SK-MEL-5 (cell line): Measurements from ENCODE around the gene SLC4A1. TPM values are rescaled to one million over a fixed set of nuclear protein-coding genes. Genes with fewer than 3 reads are reported as not detected.
"Not testable (repeated sequence)": the region's sequence is repeated elsewhere in the genome, so short reads cannot be mapped to it uniquely, and the experiment has no call there.

Experiments
- DNase-seq: peaks from one replicate; pipeline ENCODE4 v3.0.0-alpha.2; 2016; ENCODE audit warnings: low read depth, low spot score
- in situ Hi-C: cut with HindIII; loops from 2 replicates; pipeline ENCODE4 v1.10.0; 2016; ENCODE audit warnings: low sequenced_read_pairs, high pct_unique_total_duplicates, low pct_unique_long_range_greater_than_20kb
- total RNA-seq: library from RNA; depleted of rRNA; stranded (reverse); fragments of >200 nt; shearing (Covaris generic); gene quantifications from 2 replicates; pipeline ENCODE4 v1.2.3, GENCODE V29; 2014

Gene SLC4A1
- total RNA-seq, 1 experiment from 2014 or later, result 0.05 TPM

DNA sequence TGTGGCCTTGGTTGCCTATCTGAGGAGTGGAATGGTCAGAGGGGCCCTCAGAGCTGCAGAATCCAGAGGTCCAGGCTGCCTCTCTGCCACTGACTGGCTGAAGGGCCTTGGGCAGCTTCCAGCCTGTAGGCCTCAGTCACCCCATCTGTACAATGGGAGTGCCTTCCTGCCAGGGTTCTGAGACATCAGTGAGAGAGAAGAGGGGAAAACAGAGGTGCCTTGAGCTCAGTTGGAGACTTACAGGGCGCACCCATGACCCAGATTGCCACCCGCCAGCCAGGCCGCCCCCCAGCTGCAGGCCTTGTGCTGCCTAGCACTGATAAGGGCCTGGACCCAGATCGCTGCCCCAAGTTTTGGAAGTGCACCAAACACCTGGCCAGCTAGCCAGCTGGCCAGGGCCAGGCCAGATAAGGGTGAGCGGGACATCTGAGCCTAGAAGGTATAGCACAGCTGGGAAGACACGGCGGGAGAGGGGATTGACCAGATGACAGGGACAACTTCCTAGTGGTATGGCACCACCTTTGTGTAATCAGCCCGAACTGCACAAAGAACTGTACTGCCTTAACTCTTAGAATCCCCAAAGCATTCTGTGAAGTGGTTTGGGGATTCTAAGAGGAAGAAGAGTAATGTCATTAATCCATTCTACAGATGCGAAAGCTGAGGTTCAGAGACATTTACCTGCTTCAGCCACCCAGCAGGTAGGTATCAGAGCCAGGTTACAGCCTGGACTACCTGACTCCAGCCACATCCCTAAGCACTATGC lies 1.4 kb downstream of the SLC4A1 start:
- DNase-seq, result no peak
- in situ Hi-C loops, result no loop called here

DNA sequence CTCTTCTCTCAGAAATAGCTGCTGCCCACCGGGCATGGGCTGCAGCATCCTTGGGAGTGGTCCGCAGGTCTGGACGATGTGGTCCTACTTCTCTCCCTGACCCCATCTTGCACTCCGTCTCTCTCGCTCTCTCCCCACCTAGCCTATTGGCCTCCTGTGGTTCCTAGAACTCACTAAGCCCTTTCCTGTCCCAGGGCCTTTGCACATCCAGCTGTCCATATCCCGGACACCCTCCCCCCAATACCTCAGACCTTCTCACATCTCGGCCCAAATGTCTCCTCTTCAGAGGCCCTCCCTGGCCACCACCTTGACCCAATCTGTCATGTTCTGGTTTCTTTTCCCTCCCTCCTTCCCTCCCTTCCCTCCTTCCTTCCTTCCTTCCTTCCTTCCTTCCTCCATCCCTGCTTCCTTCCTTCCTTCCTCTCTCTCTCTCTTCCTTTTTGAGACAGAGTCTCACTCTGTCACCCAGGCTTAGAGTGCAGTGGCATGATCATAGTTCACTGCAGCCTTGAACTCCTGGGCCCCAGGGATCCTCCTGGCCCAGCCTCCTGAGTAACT lies 4.5 kb downstream of the SLC4A1 start:
- DNase-seq, result no peak
- in situ Hi-C loops, result no loop called here

DNA sequence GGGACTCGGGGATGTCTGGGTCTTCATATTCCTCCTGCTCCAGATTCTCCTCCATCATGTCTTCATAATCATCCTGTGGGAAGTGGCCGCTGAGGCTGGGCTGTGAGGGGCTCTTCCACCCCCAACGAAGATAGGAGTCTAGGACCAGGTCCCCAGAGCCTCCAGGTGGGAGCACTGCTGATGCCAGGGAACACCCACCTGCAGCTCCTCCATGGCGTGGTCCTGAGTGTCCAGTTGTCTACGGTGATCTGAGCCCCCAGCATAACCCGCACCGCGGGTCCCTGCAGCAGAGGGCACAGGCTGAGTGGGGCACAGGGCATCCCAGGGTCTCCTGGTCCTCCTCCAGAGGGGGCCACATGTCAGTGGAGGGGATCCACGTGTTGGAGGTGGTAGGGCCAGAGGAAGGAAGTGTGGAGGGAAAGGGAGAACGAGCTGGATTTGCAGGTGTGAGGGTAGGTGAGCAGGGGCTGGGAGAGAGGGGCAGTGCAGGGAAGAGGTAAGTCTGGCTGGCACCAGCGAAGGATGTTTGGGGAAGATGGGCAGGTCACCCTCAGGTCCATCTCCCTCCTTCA lies 5.2 kb downstream of the SLC4A1 start:
- in situ Hi-C loops, result no loop called here
- DNase-seq, result no peak

DNA sequence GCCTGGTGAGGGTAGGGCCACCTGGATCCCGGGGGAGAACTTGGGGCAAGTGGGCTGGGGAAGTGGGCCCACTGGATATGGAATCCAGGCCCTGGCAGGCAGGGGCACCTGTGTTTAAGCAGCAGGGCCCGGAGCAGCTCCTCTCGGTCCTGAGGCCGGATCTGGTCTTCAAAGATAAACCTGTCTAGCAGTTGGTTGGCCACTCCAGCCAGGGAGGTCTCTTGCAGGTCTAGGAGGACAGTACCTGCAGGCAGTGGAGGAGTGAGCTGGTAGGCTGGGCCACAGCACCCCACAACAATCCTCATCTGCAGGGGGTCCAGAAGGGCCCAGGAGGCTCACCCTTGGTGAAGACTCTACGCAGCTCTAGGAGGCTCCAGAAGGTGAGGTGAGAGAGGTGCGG lies 7.6 kb downstream of the SLC4A1 start:
- no peak for DNase-seq
- in situ Hi-C loops, result no loop called here

DNA sequence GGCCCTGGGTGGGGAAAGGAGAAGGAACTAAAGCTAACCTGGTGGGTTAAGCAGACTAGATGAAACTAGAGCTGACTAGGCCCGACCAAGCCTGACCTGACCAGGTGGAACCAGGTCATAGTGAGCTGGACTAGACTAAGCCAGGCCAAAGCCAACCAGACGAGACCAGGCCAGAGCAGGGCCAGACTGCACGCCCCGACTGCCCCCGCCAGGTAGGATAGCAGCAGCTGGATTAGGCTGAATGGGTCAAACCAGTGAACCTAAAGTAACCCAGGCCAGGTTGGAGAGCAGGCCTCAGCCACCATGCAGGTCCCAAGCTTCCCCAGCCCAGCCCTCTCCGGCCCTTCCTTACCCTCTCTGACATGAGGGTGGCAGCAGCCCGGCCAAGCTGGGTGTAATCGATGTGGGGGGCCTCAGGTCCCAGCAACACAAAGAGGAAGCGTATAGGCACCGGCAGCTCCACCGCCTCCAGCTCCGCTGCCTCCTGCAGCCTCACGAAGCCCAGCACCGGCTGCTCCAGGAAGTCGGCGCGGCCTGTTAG lies 9.1 kb downstream of the SLC4A1 start:
- DNase-seq, result no peak
- in situ Hi-C loops, result no loop called here

DNA sequence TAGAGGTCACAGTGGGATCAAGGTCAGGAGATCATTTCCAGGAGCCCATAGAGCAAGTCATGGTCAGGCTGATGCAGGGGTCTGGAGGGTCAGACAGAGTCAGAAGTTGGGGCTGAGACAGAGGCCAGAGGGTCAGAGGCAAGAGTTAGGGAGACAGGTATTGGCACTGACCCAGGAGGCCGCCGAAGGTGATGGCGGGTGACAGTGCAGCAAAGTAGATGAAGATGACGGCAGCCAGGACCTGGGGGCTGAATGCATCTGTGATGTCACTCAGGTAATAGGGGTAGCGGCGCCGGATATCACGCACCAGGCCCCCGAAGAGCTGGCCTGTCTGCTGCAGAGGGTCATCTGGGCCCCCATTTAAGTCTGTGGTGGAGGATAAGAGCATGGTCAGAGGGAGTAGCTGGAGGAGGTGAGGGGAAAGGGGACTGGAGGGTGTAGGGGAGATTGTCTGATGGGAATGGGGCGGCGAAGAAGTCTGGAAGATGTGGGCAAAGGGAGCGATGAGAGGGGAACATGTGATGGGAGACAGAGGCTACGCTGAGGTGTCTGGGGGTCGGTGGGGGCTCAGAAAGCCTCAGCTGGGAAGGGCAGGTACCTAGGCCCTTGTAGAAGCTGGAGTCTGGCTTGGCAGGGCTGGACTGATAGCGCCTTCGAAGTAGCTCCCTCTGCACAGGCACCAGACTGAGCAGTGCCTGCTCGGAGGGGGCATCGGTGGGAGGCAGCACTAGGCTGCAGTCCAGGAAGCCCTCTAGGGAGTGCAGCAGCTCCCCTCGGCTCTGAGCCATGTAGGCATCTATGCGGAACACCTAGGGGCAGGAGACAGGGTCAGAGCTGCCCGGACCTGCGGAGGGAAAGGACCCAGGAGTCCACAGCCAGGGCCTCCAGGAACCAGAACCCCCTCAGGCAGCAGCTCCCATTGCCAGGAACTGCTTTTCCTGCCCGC lies 9.8 kb downstream of the SLC4A1 start:
- no peak for DNase-seq

DNA sequence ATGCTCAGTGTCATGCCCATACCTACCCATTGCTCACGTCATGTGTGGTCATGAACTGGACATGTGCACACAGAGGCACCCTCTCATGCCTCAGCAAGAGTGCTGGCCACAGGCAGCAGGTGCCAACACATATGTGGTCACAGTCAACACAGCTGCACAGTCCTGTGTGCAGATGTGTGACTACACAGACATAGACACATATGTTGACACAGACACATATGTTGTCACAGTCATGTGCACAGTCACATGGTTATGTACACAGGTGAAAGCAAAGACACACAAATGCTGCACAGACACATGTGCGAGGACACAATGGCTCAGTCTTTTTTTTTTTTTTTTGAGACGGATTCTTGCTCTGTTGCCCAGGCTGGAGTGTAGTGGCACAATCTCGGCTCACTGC lies 11.3 kb downstream of the SLC4A1 start:
- in situ Hi-C loops, result no loop called here
- DNase-seq, result no peak

More for the DNA sequence above, 9.8 kb downstream of the SLC4A1 start:
- in situ Hi-C loops, result no loop called here

DNA sequence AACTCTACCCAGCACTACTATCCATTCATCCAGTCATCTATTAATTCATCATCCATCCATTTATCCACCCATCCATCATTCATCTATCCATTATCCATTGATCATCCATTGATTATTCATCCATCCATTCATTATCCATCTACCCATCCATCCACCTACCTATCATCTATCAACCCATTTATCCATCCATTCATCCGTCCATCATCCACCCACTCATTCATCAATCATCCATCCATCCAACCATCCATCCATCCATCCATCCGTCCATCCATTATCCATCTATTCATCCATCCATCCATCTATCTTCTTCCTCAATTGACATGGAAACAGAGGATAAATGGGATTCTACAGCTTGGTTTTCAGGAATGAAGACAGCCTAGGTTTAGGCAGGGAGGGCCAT lies 12.0 kb downstream of the SLC4A1 start:
- no peak for DNase-seq
- in situ Hi-C loops, result no loop called here

DNA sequence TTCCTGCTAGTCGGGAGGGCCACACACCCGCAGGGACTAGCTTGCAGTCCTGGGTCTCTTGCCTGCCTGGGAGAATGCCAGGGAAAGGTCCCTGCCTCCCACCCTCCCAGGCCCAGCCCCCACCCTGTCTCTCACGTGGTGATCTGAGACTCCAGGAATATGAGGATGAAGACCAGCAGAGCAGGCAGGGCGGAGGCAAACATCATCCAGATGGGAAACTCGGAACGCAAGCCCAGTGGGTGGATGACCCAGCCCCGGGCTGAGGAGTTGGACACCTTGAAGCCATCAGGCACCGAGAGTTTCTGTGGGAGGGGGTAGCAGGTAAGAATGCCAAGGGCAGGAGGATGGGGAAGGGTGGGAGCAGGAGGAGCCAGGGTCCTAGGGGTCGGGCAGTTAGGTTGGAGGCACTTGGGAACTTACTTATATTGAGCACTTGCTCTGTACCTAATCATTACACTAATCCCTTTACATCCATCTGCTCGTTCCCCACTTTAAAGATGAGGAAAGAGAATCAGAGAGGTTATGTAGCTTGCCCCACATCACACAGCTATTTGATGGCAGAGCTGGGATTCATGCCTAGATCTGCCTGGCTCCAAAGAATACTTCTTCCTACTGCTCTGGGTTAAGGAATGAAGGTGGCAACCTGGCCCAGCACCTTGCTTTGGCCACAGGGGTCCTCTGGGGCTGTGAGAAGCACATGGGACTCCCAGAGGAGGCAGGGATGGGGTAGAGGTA lies 13.4 kb downstream of the SLC4A1 start:
- no peak for DNase-seq
- in situ Hi-C loops, result no loop called here

DNA sequence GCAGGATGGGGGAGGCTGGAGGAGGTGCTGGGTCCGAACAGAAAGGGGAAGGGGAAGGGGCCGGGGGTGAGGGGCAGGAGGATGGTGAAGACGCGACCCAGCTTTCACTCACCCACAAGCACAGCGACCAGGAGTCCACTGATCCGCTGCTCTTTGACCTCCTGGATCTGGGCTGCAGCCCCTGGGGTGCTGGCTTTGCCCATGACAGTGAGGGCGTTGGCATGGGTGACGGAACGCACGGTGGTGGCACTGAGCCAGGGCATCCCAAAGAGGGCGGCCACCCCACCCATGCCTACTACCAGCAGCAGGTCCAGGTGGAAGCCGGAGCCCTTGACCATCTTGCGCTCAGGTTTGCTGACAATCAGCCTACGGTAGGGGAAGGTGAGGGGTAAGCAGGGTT lies 14.9 kb downstream of the SLC4A1 start:
- in situ Hi-C loops, result no loop called here
- DNase-seq, result no peak

DNA sequence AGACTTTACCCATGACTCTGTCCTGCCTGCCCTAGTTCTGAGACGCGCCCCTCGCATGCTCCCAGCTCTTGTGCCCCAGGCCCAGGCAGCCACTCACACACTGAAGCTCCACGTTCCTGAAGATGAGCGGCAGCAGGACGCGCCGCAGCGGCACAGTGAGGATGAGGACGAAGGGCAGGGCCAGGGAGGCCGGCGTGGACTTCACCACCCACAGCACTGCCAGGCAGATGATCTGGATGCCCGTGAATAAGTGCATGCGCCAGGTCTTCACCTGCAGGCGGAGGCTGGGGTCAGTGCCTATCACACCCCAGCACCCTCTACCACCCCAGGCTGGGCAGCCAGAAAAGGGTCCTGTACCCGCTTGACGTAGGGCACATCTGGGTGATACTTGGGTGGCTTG lies 16.9 kb downstream of the SLC4A1 start:
- no peak for DNase-seq
- in situ Hi-C loops, result no loop called here

DNA sequence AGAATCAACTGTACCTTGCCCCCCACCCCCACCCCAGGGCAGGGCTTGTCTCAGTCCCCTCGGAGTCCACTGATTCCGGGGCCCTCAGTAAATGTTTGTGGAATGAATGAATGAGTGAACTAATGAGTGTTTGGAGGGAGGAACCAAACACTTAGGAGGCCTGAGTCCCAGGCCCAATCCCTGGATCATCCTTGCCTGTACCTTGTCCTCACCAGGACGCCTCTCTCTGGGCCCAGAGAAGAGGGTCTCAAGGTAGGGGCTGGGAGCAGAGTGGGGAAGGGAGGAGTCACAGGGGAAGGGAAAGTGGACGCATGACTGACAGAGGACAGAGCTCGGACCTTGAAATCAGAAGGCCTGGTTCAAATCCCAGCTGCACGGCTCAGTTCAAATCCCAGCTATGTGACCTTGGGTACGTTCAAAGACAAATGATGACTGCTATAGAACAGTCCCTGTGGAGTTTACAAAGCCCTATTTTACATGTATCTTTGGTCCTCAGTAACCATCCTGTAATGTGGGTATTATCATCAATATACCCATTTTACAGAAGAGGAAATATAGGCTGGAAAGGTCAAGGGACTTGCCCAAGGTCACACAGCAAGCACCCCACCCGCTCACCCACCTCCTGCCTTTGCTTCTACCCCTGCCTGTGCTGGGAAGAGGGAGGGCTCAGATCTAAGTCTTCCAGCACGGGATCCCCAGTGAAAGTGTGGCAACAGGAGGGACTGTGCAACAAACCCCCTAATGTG lies 18.3 kb downstream of the SLC4A1 start:
- in situ Hi-C loops, result no loop called here
- no peak for DNase-seq

DNA sequence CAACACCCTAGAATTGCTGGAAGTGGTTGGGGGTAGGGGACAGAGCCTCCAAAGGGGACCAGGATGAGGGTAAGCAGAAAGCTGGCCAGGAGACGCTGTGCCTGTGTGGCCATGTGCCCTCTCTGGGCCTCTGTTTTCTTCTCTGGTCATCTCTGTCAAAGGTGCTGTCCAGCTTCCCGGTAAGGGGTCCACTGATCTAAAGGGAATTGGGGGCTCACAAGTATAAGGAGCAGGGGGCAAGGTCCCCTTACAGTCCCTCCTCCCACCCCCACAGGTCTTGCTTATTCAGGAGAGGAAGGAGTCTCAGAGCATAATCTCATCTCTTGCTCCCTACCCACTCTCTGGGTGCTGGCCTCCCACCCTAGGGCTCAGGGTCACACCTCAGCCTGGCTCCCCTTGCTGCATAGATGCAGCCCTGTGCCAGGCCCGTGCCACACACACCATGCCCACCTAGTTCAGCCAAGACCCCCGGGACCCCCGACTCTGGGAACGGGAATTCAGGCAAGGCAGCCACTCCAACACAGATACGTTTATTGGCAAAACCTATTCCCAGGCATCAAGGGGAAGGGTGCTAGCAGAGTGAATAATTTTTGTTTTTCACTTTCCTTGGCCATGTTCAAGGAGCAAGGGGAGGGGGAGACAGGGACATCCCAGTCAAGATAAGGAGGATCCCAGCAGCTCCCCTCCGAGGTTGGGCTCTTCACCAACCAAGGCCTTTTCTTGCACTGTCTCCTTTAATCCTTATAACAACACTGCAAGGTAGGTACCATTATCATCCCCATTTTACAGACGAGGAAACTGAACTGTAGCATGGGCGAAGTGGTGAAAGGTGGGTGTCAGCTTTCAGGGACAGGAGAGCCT lies 19.8 kb downstream of the SLC4A1 start:
- in situ Hi-C loops, result no loop called here
- DNase-seq, result no peak

DNA sequence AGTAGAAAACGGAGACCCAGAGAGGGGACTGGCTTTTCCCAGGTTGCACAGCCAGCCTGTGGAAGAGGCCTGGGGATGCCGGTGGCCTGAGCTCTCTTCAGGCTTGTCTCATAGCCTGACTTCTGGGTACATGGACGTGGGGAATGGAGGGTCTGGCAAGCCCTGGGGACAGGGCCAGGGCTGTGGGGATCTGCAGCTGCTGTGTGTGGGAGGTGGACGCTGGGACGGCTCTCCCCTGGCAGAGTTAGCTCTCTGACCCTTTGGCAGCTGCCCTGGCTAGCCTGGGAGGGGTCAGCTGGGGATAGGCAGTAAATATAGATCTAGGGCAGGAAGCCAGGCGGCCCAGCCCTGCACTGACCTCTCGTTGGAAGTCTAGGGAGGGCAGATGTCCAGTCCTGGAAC lies 20.5 kb downstream of the SLC4A1 start:
- in situ Hi-C loops, result no loop called here
- no peak for DNase-seq

DNA sequence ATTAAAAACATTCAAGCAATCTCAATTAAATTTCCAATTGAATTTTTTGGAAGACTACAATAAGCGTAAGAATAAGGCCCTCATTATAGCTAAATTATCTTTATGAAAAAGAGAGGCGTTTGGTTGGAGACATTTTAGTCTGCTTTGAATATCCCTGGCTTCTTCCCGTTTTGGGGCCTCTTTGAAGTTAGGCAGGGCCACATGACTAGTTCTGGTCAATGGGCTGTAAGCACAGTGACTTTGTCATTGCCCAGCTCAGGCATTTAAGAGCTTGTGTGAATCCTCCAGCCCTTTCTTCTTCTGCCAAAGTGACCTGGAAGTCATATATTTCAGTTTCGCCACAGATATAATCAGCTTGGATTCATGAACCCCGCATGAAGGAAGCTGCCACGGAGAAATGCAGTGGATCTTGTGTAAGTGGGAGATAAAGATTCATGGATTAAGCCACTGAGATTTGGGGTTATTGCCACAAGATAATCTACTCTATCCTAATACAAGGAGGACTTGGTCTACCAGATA lies 26.8 kb downstream of the SLC4A1 start:
- no peak for DNase-seq
- in situ Hi-C loops, result no loop called here

DNA sequence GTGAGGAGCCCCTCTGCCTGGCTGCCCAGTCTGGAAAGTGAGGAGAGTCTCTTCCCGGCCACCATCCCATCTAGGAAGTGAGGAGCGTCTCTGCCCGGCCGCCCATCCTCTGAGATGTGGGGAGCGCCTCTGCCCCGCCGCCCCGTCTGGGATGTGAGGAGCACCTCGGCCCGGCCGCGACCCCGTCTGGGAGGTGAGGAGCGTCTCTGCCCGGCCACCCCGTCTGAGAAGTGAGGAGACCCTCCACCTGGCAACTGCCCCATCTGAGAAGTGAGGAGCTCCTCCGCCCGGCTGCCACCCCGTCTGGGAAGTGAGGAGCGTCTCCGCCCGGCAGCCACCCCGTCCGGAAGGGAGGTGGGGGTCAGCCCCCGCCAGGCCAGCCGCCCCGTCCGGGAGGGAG lies 30.0 kb downstream of the SLC4A1 start:
- in situ Hi-C loops, DNase-seq: not testable (repeated sequence)
